Activated CD4-positive, alpha-beta memory T cell treated with anti-CD3 and anti-CD28 coated beads for 36 hours (primary cell): ENCODE measurements around the gene KRTAP5-11. TPM values are rescaled to one million over a fixed set of nuclear protein-coding genes. Genes with fewer than 3 reads are reported as not detected.
"Not testable (repeated sequence)": the region's sequence is repeated elsewhere in the genome, so short reads cannot be mapped to it uniquely, and the experiment has no call there.

Source experiments
- CTCF ChIA-PET: fragments of 350-600 bp; sonication (Branson Sonifier 250); formaldehyde crosslinking; loops from one replicate; lab custom pipeline; 2021; ENCODE audit warnings: antibody characterized with exemption, inconsistent platforms; lab: Charles Lee
- POLR2A ChIA-PET: fragments of 350-600 bp; sonication (Branson Sonifier 250); formaldehyde crosslinking; loops from one replicate; lab custom pipeline; 2021; ENCODE audit warnings: antibody characterized with exemption; lab: Charles Lee
- DNase-seq: peaks from one replicate; pipeline ENCODE4 v3.0.0-alpha.2; 2020
- H3K27ac Mint-ChIP-seq: one replicate; pipeline ENCODE4 v1.8.0; 2021; ENCODE audit warnings: mixed read lengths
- H3K27me3 Mint-ChIP-seq: one replicate; pipeline ENCODE4 v1.8.0; 2021; ENCODE audit warnings: mixed read lengths
- H3K36me3 Mint-ChIP-seq: one replicate; pipeline ENCODE4 v1.8.0; 2021; ENCODE audit warnings: mixed read lengths
- H3K4me1 Mint-ChIP-seq: one replicate; pipeline ENCODE4 v1.8.0; 2021; ENCODE audit warnings: low read depth, mixed read lengths
- H3K4me3 Mint-ChIP-seq: one replicate; pipeline ENCODE4 v1.8.0; 2021; ENCODE audit warnings: mild to moderate bottlenecking, mixed read lengths
- H3K9me3 Mint-ChIP-seq: one replicate; pipeline ENCODE4 v1.8.0; 2021; ENCODE audit warnings: mixed read lengths
- intact Hi-C: fragments of 100-400 bp; cut with micrococcal nuclease; formaldehyde crosslinking; loops from one replicate; pipeline ENCODE4 v1.15.1; 2023
- total RNA-seq, 2 experiments: library from RNA; stranded (reverse); gene quantifications; one replicate each; pipeline ENCODE4 v1.2.3, GENCODE V29; 2021

The KRTAP5-11 gene
- total RNA-seq, 2 experiments from 2014 or later, result not detected

DNA sequence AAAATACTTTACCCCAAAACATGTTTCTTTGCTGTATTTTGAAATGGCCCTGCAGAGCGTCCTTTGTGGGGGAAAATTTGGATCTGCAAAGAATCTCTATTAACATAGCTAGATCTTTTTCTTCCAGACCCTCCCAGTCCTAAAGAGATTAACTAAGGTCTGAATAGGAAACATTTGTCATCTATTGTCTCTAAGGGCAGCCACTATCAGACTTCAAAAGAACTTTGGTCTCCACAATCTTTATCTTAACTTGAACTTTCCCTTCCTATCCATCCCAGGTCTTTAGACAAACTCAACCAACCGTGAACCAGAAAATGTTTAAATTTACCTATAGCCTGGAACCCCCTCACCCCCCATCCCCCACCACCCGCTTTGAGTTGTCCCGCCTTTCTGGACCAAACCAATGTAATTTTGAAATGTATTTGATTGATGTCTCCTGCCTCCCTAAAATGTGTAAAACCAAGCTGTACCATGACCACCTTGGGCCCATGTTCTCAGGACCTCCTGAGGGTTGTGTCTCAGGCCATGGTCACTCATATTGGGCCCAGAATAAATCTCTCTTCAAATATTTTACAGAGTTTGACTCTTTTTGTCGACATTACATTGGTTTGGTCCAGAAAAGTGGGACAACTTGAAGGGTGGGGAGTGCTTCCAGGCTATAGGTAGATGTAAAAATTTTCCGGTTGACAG, 38.0 kb downstream of the KRTAP5-11 start:
- Mint-ChIP-seq H3K9me3 (peaks cover 12% of the 10 kb centered on the region), H3K36me3 (peaks cover 5% of the 10 kb centered on the region), H3K4me1 (peaks cover 21% of the 10 kb centered on the region), H3K4me3 (no peak overlapping the region), H3K27me3 (peaks cover 46% of the 10 kb centered on the region), H3K27ac (no peak overlapping the region)
- DNase-seq, result no peak
- intact Hi-C loops, result loop anchor here (10.0 kb wide), 1 partner anchor 100 kb away; the partner anchor contains the start of gene DHCR7
- POLR2A ChIA-PET, result no interaction called here
- CTCF ChIA-PET, result no interaction called here

DNA sequence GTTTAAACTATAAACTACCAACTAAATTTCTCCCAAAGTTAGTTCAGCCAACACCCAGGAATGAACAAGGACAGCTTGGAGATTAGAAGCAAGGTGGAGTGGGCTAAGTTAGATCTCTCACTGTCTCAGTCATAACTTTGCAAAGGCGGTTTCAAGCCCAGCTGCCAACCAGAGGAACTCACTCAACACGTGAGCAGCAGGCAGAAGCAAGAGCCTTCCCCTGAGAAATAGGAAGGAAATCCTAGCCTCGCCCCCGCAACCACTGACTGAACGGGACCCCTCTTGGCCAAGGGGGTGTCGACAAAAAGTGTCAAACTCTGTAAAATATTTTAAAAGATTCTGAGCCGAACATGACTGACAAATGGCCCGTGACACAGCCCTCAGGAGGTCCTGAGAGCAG, 38.8 kb downstream of the KRTAP5-11 start:
- ChIA-PET CTCF (no interaction called here), POLR2A (no interaction called here)
- H3K4me3 Mint-ChIP-seq, result no peak overlapping the region
- H3K4me1 Mint-ChIP-seq, result peaks cover 21% of the 10 kb centered on the region
- intact Hi-C loops, result loop anchor here (10.0 kb wide), 1 partner anchor 99 kb away; the partner anchor contains the start of gene DHCR7
- peaks cover 5% of the 10 kb centered on the region for H3K36me3 Mint-ChIP-seq
- DNase-seq, result peak; percentile 10
- peaks cover 42% of the 10 kb centered on the region for H3K27me3 Mint-ChIP-seq
- no peak overlapping the region for H3K27ac Mint-ChIP-seq
- H3K9me3 Mint-ChIP-seq, result peaks cover 12% of the 10 kb centered on the region

DNA sequence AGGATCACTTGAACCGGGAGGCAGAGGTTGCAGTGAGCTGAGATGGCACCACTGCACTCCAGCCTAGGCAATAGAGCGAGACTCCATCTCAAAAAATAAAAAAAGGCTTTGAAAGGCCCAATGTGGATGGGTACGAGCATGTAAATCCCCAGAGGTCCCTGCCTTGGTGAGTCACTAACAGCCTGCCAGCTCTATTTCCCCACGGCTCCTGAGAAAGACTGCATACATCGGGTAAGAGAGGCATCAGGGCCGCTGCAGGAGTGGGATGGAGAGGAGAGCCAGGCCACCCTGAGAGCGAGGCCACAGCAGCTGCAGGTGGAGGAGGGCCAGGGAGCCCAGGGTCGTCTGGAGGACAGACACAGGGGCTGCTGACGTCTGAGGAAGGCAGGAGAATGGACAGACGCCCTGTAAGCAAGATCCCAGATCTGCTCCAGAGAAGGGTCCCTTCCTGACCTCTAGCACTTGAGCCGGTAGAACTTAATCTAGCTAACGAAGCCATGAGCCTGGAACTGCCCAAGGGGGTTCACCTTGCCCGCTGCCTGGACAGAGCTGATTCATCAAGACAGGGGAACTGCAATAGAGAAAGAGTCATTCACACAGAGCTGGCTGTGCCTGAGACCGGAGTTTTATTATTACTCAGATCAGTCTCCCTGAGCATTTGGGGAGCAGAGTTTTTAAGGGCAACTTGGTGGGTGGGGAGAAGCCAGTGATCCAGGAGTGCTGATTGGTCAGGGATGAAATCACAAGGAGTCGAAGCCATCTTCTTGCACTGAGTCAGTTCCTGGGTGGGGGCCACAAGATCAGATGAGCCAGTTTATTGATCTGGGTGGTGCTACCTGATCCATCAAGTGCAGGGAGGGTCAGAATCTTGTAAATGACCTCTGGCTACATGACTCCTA, 39.5 kb downstream of the KRTAP5-11 start:
- H3K27me3 Mint-ChIP-seq, result peaks cover 42% of the 10 kb centered on the region
- DNase-seq, result peak; percentile 50
- no peak overlapping the region for H3K27ac Mint-ChIP-seq
- intact Hi-C loops, result loop anchor here (10.0 kb wide), 1 partner anchor 98 kb away; the partner anchor contains the start of gene DHCR7
- peaks cover 5% of the 10 kb centered on the region for H3K36me3 Mint-ChIP-seq
- no peak overlapping the region for H3K4me3 Mint-ChIP-seq
- H3K4me1 Mint-ChIP-seq, result peaks cover 21% of the 10 kb centered on the region
- CTCF ChIA-PET, result no interaction called here
- POLR2A ChIA-PET, result no interaction called here
- peaks cover 12% of the 10 kb centered on the region for H3K9me3 Mint-ChIP-seq

DNA sequence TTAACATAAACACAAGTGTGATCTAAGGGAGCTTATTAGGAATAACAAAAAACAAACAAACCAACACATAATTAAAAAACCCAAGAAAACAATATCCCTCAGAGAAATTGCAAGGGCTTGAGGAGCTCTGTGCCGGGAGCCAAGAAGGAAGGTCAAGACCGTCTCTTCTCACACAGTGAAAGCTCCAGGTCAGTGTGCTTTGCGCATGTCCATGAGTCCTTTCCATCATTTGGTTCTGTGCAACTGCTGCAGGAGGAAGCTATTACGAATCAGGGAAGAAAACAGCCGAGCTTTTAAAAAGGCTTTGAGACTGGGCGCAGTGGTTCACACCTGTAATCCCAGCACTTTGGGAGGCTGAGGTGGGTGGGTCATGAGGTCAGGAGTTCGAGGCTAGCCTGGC, 40.3 kb downstream of the KRTAP5-11 start:
- peaks cover 40% of the 10 kb centered on the region for H3K27me3 Mint-ChIP-seq
- ChIA-PET POLR2A (no interaction called here), CTCF (no interaction called here)
- no peak overlapping the region for H3K27ac Mint-ChIP-seq
- peaks cover 21% of the 10 kb centered on the region for H3K4me1 Mint-ChIP-seq
- intact Hi-C loops, result loop anchor here (10.0 kb wide), 1 partner anchor 98 kb away; the partner anchor contains the start of gene DHCR7
- no peak overlapping the region for H3K4me3 Mint-ChIP-seq
- H3K9me3 Mint-ChIP-seq, result peaks cover 12% of the 10 kb centered on the region
- H3K36me3 Mint-ChIP-seq, result peaks cover 5% of the 10 kb centered on the region
- DNase-seq, result no peak

DNA sequence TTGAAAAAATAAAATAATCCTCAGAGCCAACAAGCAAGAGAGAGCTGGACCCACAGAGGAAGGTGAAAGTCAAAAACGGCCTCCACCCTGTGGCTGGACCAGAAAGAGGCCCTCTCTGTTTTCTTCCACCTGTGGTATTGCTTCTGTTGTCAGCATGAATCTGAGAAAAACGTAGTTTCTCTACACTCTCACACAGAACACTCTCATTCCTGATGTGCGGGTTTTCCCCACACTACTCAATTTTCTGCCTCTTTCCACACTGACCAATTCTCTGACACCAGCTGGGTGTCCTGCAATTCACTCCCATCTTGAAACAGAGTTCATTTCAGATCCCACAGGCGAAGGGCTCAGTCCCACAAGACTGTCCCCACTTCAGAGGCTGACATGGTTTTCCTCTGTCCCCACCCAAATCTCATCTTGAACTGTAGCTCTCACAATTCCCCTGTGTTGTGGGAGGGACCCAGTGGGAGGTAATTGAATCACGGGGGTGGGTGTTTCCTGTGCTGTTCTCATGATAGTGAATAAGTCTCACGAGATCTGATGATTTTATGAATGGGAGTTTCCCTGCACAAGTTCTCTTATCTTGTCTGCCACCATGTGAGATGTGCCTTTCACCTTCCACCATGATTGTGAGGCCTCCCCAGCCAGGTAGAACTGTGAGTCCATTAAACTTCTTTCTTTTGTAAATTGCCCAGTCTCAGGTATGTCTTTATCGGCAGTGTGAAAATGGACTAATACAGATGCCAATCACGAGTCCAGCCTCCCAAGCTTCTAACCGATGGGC, 42.0 kb downstream of the KRTAP5-11 start:
- Mint-ChIP-seq H3K4me1 (peaks cover 21% of the 10 kb centered on the region), H3K9me3 (peaks cover 12% of the 10 kb centered on the region), H3K27me3 (peaks cover 33% of the 10 kb centered on the region)
- intact Hi-C loops, result loop anchor here (10.0 kb wide), 1 partner anchor 96 kb away; the partner anchor contains the start of gene DHCR7
- POLR2A ChIA-PET, H3K27ac Mint-ChIP-seq, H3K36me3 Mint-ChIP-seq, H3K4me3 Mint-ChIP-seq: not testable (repeated sequence)
- CTCF ChIA-PET, result interaction anchor here (0.6 kb wide), 1 partner anchor 1363 kb away, joined by 3 read pairs; no protein-coding TSS in a partner anchor
- peak; percentile 10 for DNase-seq

DNA sequence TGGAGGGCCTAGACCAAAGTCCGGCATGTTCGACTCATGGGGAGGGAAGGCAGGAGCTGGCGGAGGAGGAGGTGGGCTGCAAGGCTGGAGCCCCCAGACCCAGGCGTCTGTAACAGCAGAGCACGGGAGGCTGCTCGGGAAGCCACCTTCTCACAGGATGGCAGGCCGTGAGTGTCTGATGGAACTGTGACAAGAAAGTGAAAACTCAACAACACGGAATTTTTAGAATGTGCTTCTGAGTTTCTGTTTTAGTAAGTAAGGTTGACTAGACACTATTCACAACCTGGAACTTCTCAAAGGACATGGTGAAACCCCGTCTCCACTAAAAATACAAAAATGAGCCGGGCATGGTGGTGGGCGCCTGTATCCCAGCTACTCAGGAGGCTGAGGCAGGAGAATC, 42.7 kb downstream of the KRTAP5-11 start:
- intact Hi-C loops, result loop anchor here (10.0 kb wide), 1 partner anchor 95 kb away; the partner anchor contains the start of gene DHCR7
- DNase-seq, H3K27ac Mint-ChIP-seq, H3K4me3 Mint-ChIP-seq, CTCF ChIA-PET, H3K36me3 Mint-ChIP-seq, POLR2A ChIA-PET: not testable (repeated sequence)
- Mint-ChIP-seq H3K27me3 (peaks cover 30% of the 10 kb centered on the region), H3K9me3 (peaks cover 12% of the 10 kb centered on the region), H3K4me1 (peaks cover 21% of the 10 kb centered on the region)

DNA sequence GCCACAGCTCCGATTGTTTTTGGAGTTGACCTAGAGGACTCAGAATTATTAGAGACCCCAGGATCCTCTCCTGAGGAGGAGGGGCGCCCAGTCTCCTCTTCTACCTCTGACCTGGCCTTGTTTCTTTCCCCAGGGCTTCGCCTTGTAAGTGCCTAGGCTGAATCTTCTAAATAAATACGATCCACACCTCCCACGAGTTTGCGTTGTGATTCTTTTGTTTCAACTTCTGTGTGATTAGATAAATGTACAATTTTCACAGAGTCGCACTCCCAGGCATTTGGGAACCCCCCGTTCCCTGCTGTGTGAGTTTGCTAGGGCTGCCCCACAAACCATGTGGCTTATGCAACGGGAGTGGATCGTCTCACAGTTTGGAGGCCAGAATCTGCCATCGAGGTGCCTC, 43.7 kb downstream of the KRTAP5-11 start:
- H3K4me1 Mint-ChIP-seq, result peaks cover 17% of the 10 kb centered on the region
- intact Hi-C loops, result no loop called here
- H3K36me3 Mint-ChIP-seq, result peaks cover 5% of the 10 kb centered on the region
- H3K9me3 Mint-ChIP-seq, result peaks cover 12% of the 10 kb centered on the region
- H3K27me3 Mint-ChIP-seq, result peaks cover 25% of the 10 kb centered on the region
- ChIA-PET CTCF (no interaction called here), POLR2A (no interaction called here)
- DNase-seq, result no peak
- H3K4me3 Mint-ChIP-seq, result no peak overlapping the region
- no peak overlapping the region for H3K27ac Mint-ChIP-seq

DNA sequence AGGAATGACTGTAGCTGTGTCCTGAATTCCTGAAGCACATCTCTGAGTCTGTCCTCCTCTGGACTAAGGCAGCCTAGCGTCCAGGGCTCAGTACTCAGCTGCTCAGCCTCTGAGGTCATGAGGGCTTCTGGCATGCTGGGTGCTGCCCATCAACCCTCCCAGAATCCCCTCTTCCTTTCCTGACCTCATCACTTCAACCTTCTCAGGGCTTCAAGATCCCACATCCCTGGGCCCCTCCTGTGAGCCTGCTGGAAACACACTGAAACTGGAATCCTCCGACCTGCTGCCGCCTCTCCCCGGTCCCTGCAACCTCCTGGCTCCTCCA, 44.0 kb downstream of the KRTAP5-11 start:
- Mint-ChIP-seq H3K9me3 (peaks cover 12% of the 10 kb centered on the region), H3K4me3 (no peak overlapping the region), H3K4me1 (peaks cover 14% of the 10 kb centered on the region), H3K36me3 (peaks cover 5% of the 10 kb centered on the region), H3K27me3 (peaks cover 23% of the 10 kb centered on the region), H3K27ac (no peak overlapping the region)
- ChIA-PET CTCF (no interaction called here), POLR2A (no interaction called here)
- intact Hi-C loops, result no loop called here
- DNase-seq, result no peak

DNA sequence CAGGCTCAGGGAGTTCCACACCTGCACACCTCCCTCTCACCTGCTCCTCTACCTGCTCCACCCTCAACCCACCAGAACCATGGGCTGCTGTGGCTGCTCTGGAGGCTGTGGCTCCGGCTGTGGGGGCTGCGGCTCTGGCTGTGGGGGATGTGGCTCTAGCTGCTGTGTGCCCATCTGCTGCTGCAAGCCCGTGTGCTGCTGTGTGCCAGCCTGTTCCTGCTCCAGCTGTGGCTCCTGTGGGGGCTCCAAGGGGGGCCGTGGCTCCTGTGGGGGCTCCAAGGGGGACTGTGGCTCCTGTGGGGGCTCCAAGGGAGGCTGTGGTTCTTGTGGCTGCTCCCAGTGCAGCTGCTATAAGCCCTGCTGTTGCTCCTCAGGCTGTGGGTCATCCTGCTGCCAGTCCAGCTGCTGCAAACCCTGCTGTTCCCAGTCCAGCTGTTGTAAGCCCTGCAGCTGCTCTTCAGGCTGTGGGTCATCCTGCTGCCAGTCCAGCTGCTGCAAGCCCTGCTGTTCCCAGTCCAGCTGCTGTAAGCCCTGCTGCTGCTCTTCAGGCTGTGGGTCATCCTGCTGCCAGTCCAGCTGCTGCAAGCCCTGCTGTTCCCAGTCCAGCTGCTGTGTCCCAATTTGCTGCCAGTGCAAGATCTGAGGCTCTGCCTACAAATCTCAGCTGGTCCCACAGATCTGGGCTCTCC, 44.6 kb downstream of the KRTAP5-11 start, which contains the start of gene KRTAP5-8:
Gene KRTAP5-8 (plus strand): TSS at position 49 of the 689 bp plus-strand sequence. CDS start 31 bp downstream, at position 80.
- CTCF ChIA-PET, H3K4me1 Mint-ChIP-seq, intact Hi-C loops, POLR2A ChIA-PET, H3K36me3 Mint-ChIP-seq, H3K4me3 Mint-ChIP-seq, DNase-seq, H3K27ac Mint-ChIP-seq: not testable (repeated sequence)
- peaks cover 12% of the 10 kb centered on the region for H3K9me3 Mint-ChIP-seq
- H3K27me3 Mint-ChIP-seq, result peaks cover 18% of the 10 kb centered on the region

DNA sequence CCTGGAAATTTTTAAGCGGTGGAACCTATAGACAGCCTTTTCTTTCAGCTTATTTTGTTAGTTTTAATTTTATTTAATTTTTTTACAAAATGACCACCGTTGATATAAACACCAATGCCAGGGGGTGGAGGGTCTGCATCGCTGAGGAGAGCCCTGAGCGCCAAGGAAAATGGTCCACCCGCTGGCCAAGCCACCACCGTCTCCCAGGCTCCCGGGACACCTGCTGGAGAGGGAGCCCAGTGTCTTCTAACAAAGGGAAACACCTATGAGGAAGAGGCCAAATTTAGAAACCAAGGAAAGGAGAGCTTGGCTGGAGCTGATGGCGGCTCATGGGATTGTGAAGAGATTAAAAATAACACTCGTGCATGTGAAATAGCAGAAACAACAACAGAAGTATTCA, 45.1 kb downstream of the KRTAP5-11 start:
- Mint-ChIP-seq H3K27me3 (peaks cover 15% of the 10 kb centered on the region), H3K4me1 (peaks cover 6% of the 10 kb centered on the region), H3K27ac (no peak overlapping the region), H3K36me3 (peaks cover 5% of the 10 kb centered on the region), H3K9me3 (peaks cover 12% of the 10 kb centered on the region), H3K4me3 (no peak overlapping the region)
- ChIA-PET CTCF (no interaction called here), POLR2A (no interaction called here)
- intact Hi-C loops, result no loop called here
- no peak for DNase-seq

DNA sequence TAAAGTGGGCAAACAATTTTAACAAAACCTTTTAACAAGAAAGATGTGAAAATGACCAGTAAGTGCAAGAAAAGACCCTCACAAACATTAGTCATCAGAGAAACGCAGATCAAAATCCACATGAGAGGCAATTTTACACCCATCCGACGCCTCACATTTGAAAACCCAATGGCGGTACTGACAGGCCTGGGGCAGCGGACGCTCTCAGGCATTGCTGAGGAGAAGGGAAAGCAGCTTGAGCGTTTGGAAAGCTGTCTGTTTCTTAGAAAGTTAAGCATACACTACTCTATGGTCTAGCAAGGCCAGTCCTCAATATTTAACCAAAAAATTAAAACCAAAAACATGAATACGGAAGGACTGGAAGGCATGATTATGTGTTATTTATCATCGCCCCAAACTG, 46.9 kb downstream of the KRTAP5-11 start:
- ChIA-PET POLR2A (no interaction called here), CTCF (no interaction called here)
- peaks cover 6% of the 10 kb centered on the region for H3K27me3 Mint-ChIP-seq
- DNase-seq, result no peak
- peaks cover 4% of the 10 kb centered on the region for H3K4me1 Mint-ChIP-seq
- intact Hi-C loops, result no loop called here
- H3K9me3 Mint-ChIP-seq, result peaks cover 4% of the 10 kb centered on the region
- no peak overlapping the region for H3K27ac Mint-ChIP-seq
- peaks cover 3% of the 10 kb centered on the region for H3K36me3 Mint-ChIP-seq
- H3K4me3 Mint-ChIP-seq, result no peak overlapping the region
